NCI-H2107 treated with DMSO at 0.1 percent for 48 hours (cell line): ENCODE results near the gene CTDSPL.
"Not testable (repeated sequence)": the region's sequence is repeated elsewhere in the genome, so short reads cannot be mapped to it uniquely, and the experiment has no call there.

Experiments
- DNase-seq: peaks from one replicate; lab custom pipeline; 2025; ENCODE audit not compliant: unreplicated experiment; lab: John Stamatoyannopoulos, UW

The CTDSPL gene

DNA sequence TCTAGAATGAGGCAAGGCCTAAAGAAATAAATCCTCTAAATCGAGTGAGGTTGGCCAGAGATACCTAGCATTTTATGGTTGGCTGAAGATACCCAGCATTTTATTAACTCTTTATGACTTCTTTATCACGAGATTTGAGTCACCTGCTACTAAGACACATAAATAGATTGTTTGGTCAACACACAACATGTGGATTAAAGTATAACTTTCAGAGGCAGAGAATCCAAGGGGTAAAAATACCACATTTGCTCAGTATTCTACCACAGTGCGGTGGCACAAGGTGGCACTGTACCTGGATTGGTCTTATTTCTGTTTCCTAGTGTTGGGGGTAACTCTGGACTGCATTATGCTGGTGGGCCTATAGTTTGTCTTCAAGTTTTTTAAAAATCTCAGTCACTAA lies 102.0 kb downstream of the CTDSPL start:
- no peak for DNase-seq

- no peak for DNase-seq
Observed at GRCh38 chr3:37964146-37964545, 102.5 kb downstream of the CTDSPL start.

GRCh38 chr3:37964716-37965115 lies 103.0 kb downstream of the CTDSPL start:
- no peak for DNase-seq

- peak; percentile 8 for DNase-seq
Observed at GRCh38 chr3:37967260-37967881, 105.7 kb downstream of the CTDSPL start.

DNA sequence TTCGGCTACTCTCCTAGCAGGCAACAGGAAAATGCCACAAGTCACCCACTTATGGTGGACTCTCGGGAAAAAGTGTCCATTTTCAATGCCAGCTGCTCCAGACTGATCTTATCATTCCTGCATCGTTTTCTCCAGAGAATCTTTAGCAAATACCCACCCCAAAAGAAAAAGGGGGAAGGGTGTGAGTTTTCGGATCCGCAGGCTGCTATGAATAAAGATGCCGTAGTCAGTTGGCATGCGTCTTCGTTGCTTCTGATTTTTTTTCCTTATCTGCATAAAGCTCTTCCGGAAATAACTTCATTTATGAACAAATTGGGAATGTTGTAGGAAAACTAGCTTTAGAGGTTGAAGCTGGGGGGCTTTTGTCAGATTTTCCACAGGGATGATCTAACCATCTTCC lies 106.5 kb downstream of the CTDSPL start:
- DNase-seq = no peak

DNA sequence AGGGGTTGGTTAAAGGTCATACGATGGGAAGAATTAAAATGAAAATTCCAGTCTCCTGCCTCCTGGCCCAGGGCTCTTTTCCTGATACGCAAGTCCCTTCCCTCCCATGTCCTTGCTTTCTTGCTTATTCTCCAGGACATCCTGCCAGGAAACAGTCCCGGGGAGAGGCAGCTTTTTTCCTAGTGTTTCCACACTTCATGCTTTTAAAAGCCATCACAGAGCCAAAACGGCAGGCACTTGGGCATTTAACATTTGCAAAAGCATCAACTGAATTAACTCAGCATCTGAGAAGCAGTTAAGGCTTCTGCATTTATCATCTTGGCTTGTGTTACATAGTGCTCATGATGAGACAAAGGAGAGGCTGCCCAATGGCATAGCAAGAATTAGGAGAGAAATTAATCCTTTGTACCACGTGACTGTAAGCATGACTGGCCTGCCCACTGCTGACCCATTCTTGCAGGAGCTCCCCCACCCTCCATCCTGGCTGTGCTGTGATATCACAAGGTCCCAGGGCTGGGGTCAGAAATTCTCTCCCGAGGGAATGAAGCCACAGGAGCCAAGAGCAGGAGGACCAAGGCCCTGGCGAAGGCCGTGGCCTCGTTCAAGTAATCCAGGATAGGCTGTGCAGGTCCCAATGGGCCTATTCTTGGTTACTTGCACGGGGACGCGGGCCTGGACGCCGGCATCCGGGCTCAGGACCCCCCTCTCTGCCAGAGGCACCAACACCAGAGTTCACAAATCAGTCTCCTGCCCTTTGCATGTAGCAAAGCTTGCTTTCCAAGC lies 107.3 kb downstream of the CTDSPL start:
- no peak for DNase-seq

- DNase-seq = no peak
Observed at GRCh38 chr3:37969596-37970100, 108.0 kb downstream of the CTDSPL start.

DNA sequence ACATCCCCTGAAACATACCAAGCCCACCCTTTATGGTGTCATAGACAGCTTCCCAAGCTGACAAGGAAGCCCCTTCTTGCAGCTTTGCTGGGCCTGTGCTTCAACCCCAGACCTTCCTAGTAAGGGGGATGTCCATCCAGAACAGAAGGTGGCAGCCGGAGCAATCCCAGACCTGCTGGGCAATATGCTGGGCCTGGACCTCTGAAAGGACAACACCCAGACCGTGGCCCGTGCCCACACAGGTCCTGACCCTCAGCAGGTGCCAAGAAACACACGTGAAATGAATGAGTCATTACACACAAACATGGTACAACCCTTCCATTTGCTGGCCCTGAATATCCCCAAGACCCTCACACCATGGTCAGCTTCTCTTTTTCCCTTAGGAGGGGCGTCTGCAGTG lies 109.1 kb downstream of the CTDSPL start:
- no peak for DNase-seq

- DNase-seq = no peak
Observed at GRCh38 chr3:37971467-37971866, 109.8 kb downstream of the CTDSPL start.

DNA sequence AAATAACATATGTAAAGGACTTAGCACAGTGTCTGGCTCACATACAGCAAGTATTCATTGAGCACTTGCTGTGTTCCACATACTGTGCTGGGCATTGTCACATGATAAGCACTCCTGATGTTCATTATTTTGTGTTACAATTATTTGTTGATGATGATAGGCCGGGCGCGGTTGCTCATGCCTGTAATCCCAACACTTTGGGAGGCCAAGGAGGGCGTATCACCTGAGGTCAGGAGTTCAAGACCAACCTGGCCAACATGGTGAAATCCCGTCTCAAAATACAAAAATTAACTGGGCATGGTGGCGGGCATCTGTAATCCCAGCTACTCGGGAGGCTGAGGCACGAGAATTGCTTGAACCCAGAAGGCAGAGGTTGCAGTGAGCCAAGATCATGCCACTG lies 110.4 kb downstream of the CTDSPL start:
- not testable (repeated sequence) for DNase-seq

GRCh38 chr3:37973246-37974054 lies 111.8 kb downstream of the CTDSPL start:
- no peak for DNase-seq

DNA sequence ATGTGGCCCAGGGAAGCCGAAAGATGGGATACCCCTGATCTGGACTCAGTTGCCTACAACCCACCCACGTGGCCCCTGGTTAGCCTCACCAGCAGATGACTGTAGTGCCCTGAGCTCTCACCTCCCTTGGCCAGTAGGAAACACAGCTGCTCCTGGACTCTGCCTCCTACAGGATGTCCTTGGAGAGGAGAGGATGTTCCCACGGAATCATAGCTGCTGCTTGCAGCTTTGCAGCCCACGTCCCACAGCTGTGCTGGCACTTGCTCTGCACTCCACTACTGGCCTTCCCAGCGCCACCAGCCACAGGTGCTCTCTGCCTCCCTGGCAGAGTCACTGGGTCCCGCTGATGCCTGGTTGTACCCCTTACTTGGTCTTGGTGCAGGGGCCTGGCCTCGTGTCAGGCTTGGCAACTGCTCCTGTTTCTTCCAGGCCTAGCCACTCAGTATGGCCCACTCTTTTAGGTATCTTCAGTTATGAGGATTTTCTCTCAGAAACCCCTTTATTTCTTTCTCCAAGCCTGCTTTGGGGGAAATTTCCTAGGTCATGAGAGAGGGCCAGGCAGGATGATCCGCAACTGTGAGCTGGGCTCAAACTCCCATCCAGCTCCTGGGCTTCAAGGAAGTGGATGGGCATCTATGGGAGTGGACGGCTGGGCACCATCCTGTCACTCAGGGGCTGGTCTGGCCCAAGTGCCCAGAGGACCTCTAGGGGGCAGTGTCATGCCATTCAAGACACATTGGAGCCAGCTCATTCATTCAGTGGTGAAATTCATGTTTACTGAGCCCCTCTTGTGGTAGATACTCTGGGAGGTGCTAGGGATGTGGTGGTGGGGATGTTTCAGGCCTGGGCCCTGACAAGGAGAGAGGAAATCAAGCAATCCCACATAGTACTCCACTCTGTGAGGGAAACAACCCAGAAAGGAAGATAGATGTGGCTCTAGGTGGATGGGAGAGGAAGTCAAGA lies 112.7 kb downstream of the CTDSPL start:
- DNase-seq = no peak

DNA sequence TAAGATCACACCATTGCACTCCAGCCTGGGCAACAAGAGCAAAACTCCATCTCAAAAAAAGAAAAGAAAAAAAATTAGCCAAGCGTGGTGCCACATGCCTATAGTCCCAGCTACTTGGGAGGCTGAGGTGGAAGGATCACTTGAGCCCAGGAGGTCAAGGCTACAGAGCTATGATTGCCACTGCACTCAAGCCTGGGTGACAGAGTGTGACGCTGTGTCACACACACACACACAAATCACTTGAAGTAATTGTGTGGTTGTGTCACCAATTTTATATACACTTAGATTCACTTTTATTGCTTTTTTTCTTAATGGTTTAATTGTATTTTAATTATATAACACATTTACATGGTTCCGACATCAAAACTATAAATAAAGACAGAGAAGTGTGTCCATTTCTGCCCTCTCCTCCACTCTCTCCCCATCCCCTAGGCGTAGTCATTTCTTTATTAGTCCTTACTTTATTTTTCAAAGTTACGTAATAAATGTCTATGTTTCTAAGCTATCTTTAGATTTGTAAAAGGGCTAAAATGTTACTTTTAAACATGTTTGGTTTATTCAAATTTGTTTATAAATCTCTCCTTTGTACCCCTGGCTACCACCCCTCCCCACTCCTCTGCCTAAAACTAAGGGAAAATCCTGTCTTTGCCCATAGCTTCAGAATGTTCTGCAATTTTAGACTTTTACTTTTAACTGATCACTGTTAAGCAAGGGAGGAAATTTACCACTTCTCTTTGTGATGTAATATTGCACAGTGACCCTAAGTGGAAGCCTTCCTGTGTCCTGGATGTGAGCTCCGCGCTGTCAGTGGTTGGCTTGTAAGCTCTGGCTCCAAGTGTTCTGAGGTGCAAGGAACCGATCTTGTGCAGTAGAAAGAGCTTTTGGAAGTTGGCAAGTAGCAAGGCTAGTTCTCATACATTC lies 118.1 kb downstream of the CTDSPL start:
- DNase-seq = no peak

DNA sequence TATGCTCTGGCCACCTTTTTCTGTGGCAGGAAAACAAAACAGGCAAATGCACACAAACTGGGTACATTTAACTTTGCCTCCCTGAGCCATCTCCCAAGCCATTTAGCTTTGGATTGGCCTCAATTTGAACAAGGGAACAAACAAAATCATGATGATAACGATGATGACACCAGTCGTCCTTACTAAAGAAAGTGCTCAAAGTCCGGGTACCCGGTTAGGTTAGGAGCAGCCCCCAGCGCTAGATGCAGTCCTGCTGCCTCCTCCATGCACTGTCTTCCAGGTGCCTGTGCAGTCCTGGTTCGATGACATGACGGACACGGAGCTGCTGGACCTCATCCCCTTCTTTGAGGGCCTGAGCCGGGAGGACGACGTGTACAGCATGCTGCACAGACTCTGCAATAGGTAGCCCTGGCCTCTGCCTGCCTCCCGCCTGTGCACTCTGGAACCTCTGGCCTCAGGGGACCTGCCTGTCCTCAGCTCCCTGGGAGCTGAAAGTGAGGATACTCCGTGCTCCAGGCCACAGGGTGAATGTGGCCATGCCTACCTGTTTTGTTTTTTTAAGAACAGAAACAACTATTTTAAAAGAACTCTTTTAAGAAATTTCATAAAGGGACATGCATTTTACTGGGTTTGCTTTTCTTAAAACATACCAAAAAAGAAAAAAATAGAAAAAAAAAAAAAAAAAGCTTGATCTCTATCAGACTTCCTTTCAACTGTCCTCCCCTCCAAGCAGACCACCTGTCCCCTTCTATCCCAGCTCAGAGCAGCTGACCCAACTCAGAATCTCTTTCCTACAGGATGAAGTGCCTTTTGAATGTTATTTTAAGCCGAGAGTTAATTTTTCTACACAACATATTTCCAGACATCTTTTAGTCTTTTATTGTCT lies 119.0 kb downstream of the CTDSPL start:
- no peak for DNase-seq

- DNase-seq = no peak
Observed at GRCh38 chr3:37981348-37981664, 119.6 kb downstream of the CTDSPL start.

DNA sequence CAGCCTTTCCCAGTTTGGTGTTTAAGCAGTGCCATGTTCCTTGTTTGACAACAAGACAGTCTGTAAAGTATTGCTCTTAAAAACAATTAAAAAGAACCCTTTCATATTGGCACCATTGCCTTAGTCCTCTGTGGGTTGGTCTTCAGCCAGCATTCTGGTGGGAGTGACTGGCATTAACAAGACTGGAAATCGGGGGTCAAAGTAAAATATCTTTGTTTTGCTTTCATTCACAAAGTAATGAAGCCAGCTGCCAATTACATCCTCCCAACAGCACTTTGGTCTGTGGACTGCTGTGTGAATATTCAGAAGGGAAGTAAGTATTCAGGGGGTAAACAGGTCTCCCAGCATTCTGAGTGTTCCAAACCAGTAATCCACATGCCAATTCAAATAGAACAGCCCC lies 120.7 kb downstream of the CTDSPL start:
- DNase-seq = no peak

DNA sequence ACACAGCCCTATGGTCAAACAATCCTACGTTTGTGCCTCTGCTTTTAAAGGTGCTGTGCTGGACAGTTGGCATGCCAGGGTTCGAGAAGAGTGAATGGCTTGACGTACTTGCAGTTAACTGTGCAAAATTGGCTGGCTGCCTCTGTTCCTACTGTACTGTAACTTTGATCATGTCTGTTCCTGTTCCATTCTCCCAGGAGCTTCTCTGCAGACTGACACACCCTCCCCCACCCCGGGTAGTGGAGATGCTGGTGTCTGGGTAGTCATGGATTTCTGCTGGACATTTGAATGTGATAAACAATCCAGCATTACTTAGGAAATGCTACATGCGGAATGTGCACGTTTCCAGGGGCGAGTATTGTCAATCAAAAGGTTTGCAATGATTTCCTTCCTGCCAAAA lies 122.4 kb downstream of the CTDSPL start:
- no peak for DNase-seq

GRCh38 chr3:37984596-37984995 lies 122.9 kb downstream of the CTDSPL start:
- no peak for DNase-seq
